Stimulated activated CD8-positive, alpha-beta memory T cell treated with anti-CD3 and anti-CD28 coated beads, Interleukin-15, amount 100 ng/mL, for 1 hour (primary cell): Measurements from ENCODE around the gene CENPX.
A peak's percentile ranks its signal among the peaks of the same experiment; 100 is the strongest.
"Not testable (repeated sequence)": the region's sequence is repeated elsewhere in the genome, so short reads cannot be mapped to it uniquely, and the experiment has no call there.

Source experiments
- DNase-seq: peaks from one replicate; pipeline ENCODE4 v3.0.0-alpha.2; 2020; ENCODE audit warnings: low read depth

CENPX gene

DNA sequence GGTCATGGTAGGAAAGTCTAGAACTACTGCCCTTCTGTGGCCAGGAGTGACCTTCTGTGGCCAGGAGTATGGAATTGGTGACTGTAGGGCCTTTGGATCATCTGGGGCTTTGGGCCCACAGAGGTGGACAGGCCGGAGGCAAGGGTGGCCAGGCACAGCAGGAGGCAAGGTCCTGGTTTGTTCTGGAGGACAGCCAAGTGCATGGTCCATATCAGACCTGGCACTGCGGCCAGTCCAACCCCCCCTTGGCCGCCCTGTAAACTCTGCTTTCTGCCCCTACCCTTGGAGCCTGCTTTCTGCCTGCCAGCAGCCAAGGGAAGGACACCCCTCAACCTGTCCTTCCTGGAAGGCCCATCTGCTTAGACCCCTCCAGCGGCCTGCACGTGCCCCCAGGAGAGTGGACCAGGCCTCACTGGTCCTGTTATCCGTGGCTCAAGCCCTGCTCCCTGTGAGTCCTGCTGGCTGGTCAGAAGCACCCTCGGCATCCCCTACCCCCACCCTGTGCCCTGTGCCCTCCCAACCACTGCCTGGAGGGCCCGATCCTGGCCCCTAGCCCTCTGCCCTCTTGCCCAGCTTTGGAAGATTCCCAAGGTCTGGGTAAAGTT is 17.1 kb upstream of the CENPX start:
- no peak for DNase-seq

DNA sequence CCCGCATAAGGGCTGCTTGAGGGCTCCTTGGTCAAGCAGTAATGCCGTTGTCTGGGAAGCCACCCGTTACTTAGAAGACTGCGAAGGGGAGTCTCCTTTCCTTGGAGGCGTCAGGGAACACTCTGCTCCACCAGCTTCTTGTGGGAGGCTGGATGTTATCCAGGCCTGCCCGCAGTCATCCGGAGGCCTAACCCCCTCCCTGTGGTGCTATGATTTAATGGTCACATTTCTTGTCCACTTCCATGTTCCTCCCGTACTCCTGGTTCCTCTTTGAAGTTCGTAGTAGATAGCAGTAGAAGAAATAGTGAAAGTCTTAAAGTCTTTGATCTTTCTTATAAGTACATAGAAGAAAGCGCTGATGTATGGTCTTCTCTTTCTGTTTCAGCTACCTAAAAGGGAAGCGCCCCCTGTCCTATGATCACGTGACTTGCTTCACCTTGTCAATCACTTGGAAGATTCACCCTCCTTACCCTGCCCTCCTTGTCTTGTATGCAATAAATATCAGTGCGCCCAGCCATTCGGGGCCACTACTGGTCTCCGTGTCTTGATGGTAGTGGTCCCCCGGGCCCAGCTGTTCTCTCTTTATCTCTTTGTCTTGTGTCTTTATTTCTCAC is 16.2 kb upstream of the CENPX start:
- DNase-seq = not testable (repeated sequence)

DNA sequence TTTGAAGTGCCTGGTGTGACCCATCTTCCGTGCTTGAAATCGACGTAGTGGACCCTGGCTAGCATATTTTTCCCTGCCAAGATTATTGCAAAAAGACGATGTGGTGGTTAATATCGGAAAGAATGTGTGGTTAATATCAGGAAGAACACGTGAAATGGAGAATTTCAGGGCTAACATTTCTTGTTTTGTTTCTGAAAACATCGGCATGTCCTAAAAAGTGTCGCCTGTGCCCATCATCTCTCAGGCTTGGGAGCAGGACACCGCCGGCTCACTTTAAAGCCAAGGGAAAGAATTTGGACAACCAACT is 15.2 kb upstream of the CENPX start:
- DNase-seq = no peak

DNA sequence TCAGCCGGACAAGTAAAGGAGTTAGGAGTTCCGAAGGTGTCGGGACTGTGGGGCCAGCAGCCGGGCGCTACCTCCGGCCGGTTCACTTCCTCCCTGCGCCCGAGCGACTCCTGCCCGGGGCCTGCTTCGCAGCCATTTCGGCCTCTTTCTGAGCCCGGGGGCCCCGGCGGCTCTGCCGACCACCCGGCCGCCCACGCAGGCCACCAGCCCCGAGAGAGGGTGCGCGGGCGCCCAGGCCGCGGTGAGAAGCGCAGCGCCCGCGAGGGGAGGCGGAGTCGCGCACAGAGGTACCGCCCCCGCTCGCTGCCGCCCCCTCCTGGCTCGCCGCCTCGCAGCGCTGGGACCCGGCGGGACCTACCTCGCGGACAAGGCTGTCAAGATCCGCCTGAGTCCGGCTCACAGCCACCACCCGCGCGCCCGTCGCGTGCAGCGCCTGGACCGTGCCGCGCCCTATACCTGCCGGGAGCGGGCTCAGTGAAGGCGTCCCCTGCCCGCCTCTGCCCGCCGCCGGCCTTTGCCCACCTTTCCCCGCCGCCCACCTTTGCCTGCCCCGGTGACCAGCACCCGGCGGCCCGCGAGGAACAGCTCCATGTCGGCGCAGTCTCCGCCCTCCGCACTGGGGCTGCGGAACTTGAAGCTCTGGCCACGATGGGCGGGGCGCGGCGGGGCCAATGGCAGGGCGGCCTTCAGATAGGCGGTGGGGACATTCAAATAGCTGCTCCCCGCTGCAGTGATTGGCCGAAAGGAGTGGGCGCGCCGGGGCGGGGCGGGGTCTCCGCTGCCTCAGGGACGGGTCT is 14.6 kb upstream of the CENPX start, which contains the start of gene DCXR:
Gene DCXR, minus strand, starts transcription at position 606 of the 797 bp plus-strand sequence. Its CDS starts 15 bp downstream, at position 591.
- peak; percentile 90 for DNase-seq

DNA sequence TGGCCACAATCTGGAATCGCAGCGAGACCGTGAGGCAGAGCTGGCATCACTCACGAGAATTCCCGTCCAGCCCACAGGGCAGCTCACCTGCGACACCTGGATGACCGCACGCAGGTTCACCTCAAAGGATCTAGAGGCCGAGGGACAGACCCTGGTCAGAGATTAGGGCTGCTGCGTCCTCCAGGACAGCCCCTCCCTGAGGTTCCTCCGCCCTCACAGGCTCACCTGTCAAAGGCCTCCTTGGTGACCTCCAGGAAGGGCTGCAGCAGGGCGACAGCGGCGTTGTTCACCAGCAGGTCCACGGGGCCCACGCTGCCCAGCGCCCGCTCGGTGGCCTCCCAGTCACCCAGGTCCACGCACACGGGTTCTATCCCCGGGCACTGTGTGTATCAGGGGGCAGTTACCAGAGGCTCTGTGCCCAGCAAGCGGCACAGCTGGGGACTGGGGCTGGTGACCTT is 14.0 kb upstream of the CENPX start:
- DNase-seq = no peak

DNA sequence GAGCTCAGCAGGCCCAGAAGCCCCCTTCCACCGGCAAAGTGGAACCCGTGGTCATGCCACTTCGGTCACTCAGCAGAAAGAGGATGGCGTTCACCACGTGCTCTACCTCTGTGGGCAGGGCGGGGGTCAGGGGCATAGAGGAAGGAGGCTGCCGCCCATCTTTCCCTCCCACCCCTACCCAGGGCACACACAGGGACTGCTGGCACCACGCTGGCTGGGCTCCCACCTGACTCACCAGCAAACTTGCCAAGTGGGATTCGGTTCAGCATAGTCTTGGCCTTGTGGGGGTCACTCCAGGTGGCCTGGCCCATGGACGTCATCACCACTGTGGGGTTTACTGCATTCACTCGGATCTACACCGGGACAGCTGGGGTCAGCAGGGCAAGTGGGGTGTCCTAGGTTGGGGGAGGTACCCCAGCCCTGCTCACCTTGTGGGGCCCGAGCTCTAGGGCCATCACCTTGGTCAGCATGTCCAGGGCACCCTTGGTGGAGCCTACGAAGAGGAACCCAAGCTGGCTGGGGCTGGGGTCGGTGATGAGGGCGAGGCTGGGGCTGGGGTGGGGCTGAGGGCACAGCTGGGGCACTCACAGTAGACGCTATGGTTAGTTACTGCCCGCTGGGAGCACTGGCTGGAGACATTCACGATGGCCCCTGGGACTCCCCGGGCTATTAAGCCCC is 13.4 kb upstream of the CENPX start:
- DNase-seq = no peak

DNA sequence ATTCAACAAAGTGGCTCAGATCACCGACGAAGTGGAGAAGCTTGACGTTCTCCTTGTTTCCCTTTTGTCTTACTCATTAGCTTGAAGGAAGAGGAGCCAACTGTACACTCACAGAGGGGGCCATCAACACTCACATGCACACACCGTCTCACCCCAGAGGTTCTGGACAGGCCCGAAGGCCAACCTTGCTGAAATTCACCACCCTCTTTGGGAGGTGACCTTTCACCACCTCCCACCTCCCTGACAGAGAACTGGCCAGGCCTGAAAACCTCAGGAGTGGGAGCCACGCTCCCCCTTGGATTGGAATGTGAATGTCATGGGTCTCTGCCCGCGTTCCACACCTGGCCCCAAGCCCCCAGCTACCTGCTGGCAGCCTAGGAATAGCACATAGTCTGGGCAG is 12.8 kb upstream of the CENPX start:
- no peak for DNase-seq

DNA sequence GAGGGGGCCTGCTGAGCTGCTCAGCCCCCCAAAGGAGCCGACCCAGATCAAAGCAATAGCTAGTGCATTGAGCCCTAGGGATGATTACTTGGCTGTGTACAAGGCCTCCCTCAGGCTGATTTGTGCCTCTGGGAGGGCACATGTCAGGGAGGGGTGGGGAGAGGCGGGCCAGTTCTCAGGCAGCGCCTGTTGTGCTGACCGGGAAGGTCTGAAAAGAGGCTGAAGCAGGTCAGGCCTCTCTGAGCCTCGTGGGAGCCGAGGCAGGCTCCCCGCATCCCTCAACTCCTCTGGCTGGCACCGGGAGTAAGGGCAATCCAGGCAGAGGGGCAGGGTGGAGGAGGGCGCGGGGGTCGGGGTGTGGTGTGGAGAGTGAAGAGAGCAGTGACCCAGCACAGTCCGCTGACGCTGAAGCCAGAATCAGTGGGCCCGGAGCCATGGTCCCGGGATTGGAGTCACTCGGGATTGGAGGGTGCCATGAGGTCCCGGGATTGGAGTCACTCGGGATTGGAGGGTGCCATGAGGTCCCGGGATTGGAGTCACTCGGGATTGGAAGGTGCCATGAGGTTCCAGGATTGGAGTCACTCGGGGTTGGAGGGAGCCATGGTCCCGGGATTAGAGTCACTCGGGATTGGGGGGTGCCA is 11.8 kb upstream of the CENPX start:
- DNase-seq = no peak

DNA sequence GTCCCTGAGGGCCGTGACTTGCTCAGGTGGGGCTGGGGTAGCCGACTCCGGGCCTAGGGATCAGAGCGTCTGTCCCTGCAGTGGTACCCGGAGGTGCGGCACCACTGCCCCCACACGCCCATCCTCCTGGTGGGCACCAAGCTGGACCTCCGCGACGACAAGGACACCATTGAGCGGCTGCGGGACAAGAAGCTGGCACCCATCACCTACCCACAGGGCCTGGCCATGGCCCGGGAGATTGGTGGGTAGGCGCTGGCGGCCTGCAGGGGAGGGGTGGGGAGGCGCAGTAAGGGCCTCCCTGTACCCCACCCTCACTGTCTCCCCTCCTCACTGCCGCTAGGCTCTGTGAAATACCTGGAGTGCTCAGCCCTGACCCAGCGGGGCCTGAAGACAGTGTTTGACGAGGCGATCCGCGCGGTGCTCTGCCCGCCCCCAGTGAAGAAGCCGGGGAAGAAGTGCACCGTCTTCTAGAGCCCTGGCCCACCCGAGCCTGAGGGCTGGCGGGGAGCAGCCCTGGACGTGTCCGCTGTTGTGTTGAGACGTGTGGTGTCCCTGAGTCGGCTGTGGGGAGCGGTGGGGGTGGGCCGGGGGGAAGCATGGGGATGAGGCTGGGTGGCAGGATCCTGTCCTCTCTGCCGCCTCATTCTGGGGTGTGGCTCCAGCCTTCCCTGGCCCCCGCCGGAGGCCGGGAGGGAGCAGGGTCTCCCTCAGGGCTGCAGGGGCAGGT is 10.8 kb upstream of the CENPX start:
- no peak for DNase-seq

DNA sequence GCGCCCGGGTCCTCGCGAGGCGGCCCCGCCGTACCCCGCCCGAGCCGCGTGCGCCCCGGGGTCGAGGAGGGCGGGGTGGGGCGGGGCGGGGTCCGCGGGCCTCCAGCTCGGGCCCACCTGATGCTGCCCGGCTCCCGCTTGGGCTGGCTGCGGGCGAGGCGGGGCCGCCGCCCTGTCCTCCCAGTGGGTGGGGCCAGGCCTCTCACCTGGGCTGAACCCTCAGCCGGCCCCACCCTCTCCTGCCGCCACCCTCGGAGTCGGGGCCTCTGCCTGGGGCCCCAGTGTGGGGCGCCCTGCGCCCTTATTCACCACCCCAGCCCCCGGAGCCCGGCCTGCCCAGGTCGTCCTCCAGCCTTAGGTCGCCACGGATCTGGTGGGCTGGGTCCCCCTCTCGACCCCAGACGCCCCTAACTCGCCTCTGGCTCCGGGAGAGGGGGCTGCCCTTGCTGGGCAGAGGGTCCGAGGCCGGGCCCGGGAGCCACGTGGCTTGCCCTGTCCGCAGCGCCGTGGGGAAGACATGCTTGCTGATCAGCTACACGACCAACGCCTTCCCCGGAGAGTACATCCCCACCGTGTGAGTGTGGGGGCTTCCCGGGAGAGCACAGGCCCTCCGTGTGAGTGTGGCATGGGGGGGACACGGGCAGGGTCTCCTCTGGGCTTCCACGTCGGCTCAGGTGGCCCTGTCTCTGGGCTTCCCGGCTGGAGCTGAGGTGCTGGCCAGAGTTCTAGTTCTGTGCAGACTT is 9.4 kb upstream of the CENPX start:
- DNase-seq = no peak

DNA sequence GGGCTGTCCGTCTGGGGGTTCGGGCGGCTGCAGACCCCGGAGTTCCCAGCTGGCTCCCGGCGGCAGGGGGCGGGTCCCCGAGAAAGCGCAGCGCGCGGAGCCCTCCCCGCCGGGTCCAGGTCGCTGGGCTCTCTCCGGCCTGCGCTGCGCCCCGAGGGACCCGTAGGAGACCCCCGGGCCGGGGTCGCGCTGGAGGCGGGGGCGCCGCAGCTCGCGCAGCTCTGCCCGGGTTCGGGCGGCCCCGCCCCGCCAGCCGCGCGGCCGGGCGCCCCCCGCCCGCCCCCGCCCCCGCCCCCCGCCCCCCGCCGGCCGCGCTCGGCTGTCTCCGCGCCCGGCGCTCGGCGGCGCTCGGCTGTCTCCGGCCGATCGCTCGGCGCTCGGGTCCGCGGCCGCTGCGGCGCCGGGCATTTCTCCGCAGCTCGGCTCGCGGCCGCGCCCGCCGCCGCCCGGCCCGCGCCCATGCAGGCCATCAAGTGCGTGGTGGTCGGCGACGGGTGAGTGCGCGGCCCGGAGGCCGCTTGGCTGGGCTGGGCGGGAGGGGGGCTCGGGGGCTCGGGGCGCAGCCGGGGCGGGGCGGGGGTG is 8.7 kb upstream of the CENPX start, which contains the start of gene RAC3:
Gene RAC3, plus strand, starts transcription at position 376 of the 582 bp plus-strand sequence. Its CDS starts 84 bp downstream, at position 460.
- no peak for DNase-seq

DNA sequence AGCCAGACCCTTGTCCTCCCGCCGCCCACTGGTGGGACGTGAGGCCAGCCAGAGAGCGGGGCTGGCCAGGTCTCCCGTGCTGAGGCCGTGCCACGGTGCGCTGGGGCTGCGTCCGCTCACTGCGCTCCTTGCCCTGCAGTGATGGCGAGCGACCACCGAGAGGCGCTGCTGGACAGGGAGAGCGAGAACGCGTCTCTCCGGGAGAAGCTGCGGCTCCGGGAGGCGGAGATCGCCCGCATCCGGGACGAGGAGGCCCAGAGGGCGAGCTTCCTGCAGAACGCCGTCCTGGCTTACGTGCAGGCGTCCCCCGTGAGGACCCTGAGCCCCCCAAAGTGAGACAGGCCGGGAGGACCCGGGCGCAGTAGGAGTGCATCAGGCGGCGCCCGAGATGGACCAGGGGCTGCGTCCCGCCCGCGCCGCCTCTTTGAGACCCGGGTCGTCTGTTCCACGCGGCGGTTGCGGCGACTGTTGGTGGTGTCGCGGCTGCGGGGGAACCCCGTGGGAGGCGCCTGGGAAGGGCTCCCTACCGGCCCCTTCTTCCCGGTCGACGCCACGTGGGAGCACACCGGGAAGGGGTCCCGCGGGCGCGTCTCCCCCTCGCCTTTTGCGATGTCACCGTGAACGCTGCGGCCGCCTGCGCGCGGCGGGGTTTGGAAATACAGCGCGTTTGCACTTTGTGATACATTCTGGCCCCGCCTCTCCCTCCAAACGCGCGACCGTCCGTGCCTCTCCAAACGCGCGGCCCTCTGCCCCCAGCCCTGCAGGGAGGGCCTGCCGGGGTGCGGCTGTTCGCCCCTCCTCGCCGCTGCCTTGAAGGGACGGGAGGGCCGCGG is 8.0 kb upstream of the CENPX start:
- DNase-seq = peak; percentile 60

DNA sequence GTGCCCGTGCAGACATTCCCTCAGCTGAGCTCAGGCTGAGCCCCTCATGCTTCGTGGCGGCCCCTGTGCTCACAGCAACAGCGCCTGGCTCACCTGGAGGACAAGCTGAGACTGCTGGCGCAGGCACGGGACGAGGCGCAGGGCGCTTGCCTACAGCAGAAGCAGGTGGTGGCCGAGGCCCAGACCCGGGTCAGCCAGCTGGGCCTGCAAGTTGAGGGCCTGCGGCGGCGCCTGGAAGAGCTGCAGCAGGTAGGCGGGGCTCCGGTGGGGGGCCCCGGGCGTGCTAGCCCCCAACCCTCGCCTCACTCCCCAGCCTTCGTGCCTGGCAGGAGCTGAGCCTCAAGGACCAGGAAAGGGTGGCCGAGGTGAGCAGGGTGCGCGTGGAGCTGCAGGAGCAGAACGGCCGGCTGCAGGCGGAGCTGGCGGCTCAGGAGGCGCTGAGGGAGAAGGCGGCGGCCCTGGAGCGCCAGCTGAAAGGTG is 7.4 kb upstream of the CENPX start:
- no peak for DNase-seq

DNA sequence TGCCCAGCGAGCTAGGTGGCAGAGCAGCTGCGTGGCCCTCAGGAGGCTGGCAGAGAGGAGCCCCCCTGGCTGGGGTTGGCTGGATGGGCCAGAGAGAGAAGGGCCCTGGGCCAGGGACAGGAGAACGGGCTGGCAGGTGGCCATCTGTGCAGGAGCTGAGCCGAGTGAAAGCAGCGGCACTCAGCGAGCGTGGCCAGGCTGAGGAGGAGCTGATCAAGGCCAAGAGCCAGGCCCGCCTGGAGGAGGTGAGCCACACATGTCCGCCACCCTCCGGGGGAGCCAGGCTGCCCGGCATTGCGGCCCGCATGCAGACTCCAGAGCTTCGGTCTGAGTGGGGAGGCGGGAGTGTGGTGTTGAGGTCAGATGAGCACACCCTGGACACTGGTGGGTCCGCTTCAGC is 6.7 kb upstream of the CENPX start:
- no peak for DNase-seq

DNA sequence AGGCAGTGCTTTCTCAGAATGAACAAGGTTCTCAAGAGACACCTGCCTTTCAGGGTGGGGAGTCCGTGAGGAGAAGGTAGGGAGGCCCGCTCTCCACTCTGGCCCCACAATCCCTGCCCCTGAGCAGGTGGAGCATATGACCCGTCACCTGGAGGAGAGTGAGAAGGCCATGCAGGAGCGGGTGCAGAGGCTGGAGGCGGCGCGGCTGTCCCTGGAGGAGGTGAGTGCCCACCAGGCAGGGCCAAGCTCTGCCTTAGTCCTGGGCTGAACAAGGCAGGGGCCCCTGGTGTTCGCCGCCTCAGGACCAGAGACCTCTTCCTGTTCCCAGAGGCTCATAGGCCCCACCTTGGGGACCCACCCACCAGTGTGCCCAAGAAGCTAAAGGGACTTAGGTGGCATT is 6.3 kb upstream of the CENPX start:
- no peak for DNase-seq

DNA sequence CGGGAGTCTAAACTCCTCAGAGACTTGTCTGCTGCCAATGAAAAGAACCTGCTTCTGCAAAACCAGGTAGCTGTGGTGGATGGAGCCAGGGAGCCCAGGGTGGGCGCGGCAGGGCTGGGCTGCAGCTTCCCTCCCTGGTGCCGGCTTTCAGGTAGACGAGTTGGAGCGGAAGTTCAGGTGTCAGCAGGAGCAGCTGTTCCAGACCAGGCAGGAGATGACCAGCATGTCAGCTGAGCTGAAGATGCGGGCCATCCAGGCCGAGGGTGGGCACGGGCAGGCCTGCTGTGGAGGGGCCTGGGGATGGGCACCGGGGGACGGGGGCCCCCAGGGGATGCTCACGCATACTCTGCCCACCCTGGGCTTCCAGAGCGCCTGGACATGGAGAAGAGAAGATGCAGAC is 5.6 kb upstream of the CENPX start:
- no peak for DNase-seq

DNA sequence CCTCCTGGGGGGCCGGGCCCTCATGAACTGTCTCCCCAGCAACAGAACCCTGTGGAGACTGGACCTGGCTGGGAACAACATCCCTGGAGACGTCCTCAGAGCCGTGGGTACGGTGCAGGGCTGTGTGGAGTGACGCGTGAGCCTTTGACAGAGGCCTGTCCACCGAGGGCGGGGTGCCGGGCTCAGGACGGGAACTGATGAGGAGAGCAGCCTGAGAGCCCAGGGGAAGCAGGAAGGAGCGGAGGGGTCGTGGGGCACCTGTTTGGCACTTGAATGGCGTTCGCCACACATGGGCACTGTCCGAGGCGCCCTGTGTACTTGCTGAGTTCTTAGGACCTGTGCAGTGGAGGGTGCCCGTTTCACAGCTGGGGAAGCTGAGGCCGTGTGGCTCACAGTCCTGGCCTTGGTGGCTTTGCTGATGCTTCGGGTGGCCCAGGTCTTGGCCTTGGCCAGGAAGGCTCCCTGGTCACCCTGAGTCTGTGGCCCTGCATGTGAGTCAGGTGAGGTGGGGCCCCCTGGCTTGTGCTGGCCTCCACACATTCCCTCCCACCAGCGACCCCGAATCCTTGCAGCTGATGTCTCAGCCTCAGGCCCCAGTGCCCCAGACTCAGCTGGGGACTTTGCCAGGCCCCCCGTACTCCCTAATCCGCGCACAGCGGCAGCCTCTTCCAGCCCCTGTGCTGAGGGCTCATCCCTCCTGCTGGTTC is 2.9 kb upstream of the CENPX start:
- DNase-seq = no peak

DNA sequence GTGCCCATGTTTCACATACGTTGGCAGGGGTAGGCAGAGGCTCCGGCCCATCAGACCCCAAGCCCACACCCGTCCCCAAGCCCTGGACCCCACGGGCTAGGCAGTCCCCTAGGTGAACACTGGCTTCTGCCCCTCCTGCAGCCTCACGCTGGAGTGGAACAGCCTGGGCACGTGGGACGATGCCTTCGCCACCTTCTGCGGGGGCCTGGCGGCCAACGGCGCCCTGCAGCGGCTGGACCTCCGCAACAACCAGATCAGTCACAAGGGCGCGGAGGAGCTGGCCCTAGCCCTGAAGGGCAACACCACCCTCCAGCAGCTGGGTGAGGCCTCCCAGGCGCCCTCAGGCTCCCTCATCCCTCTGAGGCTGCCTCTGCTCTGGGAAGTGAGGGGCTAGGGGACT is 2.2 kb upstream of the CENPX start:
- no peak for DNase-seq
